NCI-H510A (cell line): Measurements from ENCODE around the gene WRAP73.
"Not testable (repeated sequence)": the region's sequence is repeated elsewhere in the genome, so short reads cannot be mapped to it uniquely, and the experiment has no call there.

Source experiments
- DNase-seq: peaks from one replicate; lab custom pipeline; 2025; lab: John Stamatoyannopoulos, UW

Gene WRAP73

GRCh38 chr1:3596663-3597598 lies 53.0 kb downstream of the WRAP73 start:
- no peak for DNase-seq

- no peak for DNase-seq
Measured at GRCh38 chr1:3595949-3596348, 54.0 kb downstream of the WRAP73 start.

DNA sequence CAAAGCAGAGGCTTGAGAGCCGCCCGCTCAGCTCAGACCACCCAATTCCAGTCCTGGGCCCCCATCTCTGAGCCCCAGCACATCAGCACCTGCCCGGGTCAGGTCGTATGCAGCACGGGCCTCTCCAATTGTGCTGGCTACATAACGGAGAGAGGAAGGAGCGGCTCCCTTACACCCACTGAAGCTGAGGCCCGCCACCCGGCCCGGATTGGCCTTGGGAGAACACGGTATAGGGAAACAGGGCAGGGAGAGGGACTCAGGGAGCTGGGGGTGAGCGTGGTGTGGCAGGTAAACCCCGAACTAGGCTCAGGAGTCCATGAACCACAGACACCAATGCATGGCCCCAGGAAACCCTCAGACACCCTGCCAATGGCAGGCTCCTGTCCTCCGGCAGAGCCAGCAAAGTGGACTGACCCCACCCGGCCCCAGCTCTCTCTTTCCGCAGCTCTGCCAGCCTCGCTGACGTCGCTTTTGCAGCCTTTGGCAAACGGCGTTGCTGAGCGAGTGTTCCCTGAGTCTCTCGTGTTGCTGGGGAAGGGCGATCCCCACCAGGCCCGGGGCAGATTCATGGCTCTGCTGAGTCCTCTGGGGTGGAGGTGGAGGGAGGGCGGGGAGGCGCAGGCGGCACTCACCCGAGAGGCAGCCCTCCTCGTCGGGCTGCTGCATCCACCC lies 55.1 kb downstream of the WRAP73 start:
- DNase-seq, result no peak

GRCh38 chr1:3593745-3594144 lies 56.2 kb downstream of the WRAP73 start:
- DNase-seq, result no peak

DNA sequence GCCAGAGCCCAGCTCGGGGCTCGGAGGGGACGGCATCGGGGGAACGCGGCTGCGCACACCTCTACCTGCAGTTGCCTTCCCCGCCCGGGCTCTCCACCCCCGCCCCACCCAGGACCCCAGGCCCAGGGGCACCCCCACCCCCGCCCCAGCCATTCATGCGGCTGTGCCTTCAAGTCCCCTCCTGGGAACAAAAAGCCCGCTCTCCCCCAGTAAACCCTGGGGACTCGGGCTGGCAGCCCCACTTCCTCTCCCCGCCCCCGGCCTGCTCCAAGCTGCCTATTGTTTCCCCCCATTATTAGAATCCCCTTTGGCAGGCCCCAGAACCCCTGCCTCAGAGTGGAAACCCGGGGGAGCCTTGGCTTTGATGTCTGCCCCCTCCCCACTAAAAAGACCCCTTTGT lies 56.6 kb downstream of the WRAP73 start:
- no peak for DNase-seq

- DNase-seq, result no peak
Measured at GRCh38 chr1:3590951-3591865, 58.7 kb downstream of the WRAP73 start.

- no peak for DNase-seq
Measured at GRCh38 chr1:3590139-3590763, 59.7 kb downstream of the WRAP73 start.

GRCh38 chr1:3588395-3588794 lies 61.5 kb downstream of the WRAP73 start:
- DNase-seq, result no peak

DNA sequence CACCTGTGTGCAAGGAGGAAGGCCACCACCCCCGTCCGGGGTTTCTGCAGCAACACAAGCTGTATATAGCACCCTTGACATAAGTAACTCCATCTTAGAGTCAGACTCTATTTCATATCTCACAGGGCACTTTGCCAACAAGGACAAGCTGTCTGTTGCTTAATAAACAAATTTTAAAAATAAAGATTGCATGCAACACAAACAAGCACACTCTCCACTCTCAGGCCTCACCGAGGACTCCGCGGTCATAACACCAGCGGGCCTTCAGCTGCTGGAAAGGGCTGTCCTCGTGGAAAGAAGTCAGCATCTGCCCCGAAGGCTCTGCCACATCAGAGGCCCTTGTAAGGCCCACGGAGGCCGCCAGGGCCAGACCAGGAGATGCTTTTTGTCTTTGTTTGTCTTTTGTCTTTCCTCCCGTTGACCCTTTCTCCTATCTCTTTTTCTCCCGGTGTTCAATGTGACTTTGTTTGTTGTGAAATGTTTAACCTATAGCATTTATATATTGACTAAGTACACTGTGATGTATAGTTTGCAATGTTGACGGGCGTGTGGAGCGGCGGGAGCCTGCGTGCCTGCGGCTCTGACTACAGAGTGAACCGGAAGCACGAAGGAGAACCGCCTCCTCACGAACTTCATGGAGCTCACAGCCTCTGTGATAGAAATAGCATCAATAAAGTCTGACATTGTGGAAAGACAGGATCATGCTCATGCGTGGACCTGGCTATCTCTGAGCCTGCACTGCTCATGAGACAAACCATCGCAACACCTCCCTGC lies 62.7 kb downstream of the WRAP73 start:
- DNase-seq, result no peak

DNA sequence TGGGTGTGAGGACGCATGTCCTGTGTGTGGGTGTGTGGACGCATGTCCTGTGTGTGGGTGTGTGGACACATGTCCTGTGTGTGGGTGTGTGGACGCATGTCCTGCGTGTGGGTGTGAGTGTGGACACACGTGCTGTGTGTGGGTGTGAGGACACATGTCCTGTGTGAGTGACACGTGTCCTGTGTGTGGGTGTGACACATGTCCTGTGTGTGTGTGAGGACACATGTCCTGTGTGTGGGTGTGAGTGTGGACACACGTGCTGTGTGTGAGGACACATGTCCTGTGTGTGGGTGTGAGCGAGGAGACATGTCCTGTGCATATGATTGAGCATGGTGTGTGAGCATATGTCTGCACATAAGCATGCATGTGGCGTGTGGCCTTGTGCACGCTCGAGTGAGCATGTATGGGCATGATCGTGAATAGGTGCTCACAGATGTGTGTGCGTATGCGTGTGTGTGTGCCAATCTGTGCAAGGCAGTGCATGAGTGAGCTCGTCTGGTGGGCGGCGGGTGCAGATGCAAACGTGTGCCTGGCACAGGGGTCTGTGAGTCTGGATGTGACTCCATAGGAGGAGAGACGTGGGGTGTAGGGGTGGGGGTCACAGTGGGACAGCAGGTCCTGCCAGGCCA lies 63.8 kb downstream of the WRAP73 start:
- DNase-seq, result no peak

DNA sequence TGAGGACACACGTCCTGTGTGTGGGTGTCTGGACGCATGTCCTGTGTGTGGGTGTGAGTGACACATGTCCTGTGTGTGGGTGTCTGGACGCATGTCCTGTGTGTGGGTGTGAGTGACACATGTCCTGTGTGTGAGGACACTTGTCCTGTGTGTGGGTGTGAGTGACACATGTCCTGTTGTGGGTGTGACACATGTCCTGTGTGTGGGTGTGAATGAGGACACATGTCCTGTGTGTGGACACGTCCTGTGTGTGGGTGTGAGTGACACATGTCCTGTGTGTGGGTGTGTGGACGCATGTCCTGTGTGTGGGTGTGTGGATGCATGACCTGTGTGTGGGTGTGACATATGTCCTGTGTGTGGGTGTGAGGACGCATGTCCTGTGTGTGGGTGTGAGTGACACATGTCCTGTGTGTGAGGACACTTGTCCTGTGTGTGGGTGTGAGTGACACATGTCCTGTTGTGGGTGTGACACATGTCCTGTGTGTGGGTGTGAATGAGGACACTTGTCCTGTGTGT lies 64.5 kb downstream of the WRAP73 start:
- DNase-seq, result not testable (repeated sequence)

DNA sequence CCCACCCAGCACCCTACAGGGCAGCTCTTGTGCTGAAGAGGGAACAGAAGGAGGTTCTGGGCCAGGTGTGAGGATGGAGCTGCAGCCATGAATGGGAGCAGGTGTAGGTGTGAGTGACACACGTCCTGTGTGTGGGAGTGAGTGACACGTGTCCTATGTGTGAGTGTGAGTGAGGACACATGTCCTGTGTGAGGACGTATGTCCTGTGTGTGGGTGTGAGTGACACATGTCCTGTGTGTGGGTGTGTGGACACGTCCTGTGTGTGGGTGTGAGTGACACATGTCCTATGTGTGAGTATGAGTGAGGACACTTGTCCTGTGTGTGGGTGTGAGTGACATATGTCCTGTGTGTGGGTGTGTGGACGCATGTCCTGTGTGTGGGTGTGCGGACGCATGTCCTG lies 65.0 kb downstream of the WRAP73 start:
- no peak for DNase-seq

DNA sequence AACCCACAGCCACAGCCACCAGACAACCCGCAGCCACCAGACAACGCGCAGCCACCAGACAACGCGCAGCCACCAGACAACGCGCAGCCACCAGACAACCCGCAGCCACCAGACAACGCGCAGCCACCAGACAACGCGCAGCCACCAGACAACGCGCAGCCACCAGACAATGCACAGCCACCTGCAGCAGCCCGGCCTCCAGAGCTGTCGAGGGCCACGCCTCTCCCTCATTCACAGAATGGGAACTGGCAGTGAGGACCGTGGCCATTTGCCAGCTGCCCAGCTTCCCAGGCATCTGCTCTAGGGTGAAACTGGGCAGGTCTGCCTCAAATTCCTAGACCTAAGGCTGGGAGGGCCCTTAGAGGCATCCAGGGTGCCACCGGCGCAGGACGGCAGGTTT lies 66.2 kb downstream of the WRAP73 start:
- DNase-seq, result not testable (repeated sequence)

GRCh38 chr1:3581296-3582036 lies 68.4 kb downstream of the WRAP73 start:
- DNase-seq, result no peak
